ENCODE results near the gene DUSP22. TPM values are rescaled to one million over a fixed set of nuclear protein-coding genes. Genes with fewer than 3 reads are reported as not detected.

The DUSP22 gene
- polyA plus RNA-seq, 2 of the 4 experiments (the other 2 are of a cell fraction), result 6.2 to 11.3 TPM

DNA sequence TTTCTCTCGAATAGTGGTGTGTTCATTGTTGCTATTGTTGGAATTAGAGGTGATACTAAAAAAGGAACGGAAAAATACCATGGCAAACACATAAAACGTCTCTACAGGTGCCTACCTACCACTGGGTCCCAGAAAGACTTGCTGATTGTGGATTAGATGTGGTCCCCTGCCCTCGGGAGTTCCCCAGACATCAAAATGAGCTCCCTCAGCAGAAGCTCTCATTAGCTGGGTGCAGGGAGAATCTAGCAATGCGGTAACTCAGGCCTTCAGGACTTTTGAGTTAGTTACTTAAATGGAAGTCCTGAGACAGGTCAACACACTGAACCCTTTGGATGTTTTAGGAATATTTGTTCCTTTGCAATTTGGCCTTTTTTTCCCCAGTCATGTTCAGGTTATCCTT lies 105.3 kb downstream of the DUSP22 start:
- 36% methylated on average over 5 of the region's 5 CpGs for WGBS (ENCODE audit: missing lambda C conversion rate)
- FAIRE-seq, result no peak
- TF ChIP-seq BHLHE40 (IDR thresholded peaks at IDR 0.05; ENCODE audit: low read depth, low read length) (no peak), CBX8 (IDR thresholded peaks at IDR 0.05) (no peak), EHF (CRISPR knock-in tag; IDR thresholded peaks at IDR 0.05) (no peak), ZC3H11A (IDR thresholded peaks at IDR 0.05) (no peak), JUN (IDR thresholded peaks at IDR 0.05) (no peak), ZSCAN20 (CRISPR knock-in tag; IDR thresholded peaks at IDR 0.05) (no peak), TP53 (CRISPR knock-in tag; IDR thresholded peaks at IDR 0.05) (no peak), CHD2 (IDR thresholded peaks at IDR 0.05; ENCODE audit: low read length, partially characterized antibody) (no peak)
- ChIA-PET CTCF (interaction anchor here (0.7 to 1.5 kb wide), 4 partner anchors 11 to 209 kb away, joined by 3 to 4 read pairs (median 3); no protein-coding TSS in a partner anchor), POLR2A (no interaction called here)
- no peaks in the 10 kb centered on the region for H3K4me1 ChIP-seq
- DNase-seq (ENCODE audit: low read depth in 1 of 2, low spot score in 1 of 2), result no peak
- H3K27ac ChIP-seq, result no peak overlapping the region
- no peak overlapping the region for H3K4me2 ChIP-seq
- no peak overlapping the region for H3K4me3 ChIP-seq
- no peak for ATAC-seq
- H3K9me3 ChIP-seq, result no peaks in the 10 kb centered on the region

DNA sequence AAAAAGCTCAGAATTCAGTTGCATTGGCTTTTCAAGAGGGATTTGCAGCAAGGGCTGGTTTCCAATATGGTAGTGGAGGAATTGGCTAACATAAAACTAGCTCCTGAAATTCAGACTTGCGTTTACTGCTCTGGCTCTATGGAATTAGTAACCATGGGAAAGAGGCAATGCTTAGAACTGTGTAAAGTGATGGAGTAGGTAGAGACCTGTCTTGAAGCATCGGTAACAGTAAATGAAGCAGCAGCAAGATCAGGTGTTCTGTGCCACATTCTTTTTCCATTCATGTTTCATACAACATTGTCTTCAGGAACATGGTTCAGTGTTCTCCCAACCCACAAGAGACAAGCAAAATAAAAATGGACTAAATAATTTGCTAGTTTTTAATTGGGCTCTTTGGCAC lies 105.8 kb downstream of the DUSP22 start:
- POLR2A ChIA-PET, result no interaction called here
- Histone ChIP-seq H3K4me1 (no peaks in the 10 kb centered on the region), H3K4me3 (no peak overlapping the region), H3K9me3 (no peaks in the 10 kb centered on the region), H3K27ac (no peak overlapping the region), H3K4me2 (no peak overlapping the region)
- no peak for FAIRE-seq
- DNase-seq (ENCODE audit: low read depth in 1 of 2, low spot score in 1 of 2), result no peak
- CTCF ChIA-PET, result interaction anchor here (1.0 kb wide), 1 partner anchor 10 kb away, joined by 3 read pairs; no protein-coding TSS in a partner anchor
- WGBS (ENCODE audit: missing lambda C conversion rate), result 78% methylated on average over 2 of the region's 2 CpGs
- TF ChIP-seq, protein P1, sequence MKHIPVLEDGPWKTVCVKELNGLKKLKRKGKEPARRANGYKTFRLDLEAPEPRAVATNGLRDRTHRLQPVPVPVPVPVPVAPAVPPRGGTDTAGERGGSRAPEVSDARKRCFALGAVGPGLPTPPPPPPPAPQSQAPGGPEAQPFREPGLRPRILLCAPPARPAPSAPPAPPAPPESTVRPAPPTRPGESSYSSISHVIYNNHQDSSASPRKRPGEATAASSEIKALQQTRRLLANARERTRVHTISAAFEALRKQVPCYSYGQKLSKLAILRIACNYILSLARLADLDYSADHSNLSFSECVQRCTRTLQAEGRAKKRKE (CRISPR knock-in tag; IDR thresholded peaks at IDR 0.05; ENCODE audit: low read depth), result no peak
- TF ChIP-seq KDM1A (IDR thresholded peaks at IDR 0.05; ENCODE audit: low read depth) (no peak), NR3C1 (IDR thresholded peaks at IDR 0.05) (no peak), FOXS1 (CRISPR knock-in tag; IDR thresholded peaks at IDR 0.05) (no peak), PHF8 (IDR thresholded peaks at IDR 0.05; ENCODE audit: borderline replicate concordance, low read depth) (no peak), CEBPB (IDR thresholded peaks at IDR 0.05) (no peak), SREBF2 (IDR thresholded peaks at IDR 0.05) (no peak), HEYL (CRISPR knock-in tag; IDR thresholded peaks at IDR 0.05) (no peak), CHD2 (IDR thresholded peaks at IDR 0.05; ENCODE audit: low read length, partially characterized antibody) (no peak), HDAC2 (IDR thresholded peaks at IDR 0.05) (no peak), ZSCAN20 (CRISPR knock-in tag; IDR thresholded peaks at IDR 0.05) (no peak), CBX8 (IDR thresholded peaks at IDR 0.05) (no peak)
- TF ChIP-seq, protein P2, sequence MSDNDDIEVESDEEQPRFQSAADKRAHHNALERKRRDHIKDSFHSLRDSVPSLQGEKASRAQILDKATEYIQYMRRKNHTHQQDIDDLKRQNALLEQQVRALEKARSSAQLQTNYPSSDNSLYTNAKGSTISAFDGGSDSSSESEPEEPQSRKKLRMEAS (IDR thresholded peaks at IDR 0.05), result no peak
- TF ChIP-seq, protein P3, sequence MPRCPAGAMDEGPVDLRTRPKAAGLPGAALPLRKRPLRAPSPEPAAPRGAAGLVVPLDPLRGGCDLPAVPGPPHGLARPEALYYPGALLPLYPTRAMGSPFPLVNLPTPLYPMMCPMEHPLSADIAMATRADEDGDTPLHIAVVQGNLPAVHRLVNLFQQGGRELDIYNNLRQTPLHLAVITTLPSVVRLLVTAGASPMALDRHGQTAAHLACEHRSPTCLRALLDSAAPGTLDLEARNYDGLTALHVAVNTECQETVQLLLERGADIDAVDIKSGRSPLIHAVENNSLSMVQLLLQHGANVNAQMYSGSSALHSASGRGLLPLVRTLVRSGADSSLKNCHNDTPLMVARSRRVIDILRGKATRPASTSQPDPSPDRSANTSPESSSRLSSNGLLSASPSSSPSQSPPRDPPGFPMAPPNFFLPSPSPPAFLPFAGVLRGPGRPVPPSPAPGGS (IDR thresholded peaks at IDR 0.05), result no peak
- TF ChIP-seq, protein P4, sequence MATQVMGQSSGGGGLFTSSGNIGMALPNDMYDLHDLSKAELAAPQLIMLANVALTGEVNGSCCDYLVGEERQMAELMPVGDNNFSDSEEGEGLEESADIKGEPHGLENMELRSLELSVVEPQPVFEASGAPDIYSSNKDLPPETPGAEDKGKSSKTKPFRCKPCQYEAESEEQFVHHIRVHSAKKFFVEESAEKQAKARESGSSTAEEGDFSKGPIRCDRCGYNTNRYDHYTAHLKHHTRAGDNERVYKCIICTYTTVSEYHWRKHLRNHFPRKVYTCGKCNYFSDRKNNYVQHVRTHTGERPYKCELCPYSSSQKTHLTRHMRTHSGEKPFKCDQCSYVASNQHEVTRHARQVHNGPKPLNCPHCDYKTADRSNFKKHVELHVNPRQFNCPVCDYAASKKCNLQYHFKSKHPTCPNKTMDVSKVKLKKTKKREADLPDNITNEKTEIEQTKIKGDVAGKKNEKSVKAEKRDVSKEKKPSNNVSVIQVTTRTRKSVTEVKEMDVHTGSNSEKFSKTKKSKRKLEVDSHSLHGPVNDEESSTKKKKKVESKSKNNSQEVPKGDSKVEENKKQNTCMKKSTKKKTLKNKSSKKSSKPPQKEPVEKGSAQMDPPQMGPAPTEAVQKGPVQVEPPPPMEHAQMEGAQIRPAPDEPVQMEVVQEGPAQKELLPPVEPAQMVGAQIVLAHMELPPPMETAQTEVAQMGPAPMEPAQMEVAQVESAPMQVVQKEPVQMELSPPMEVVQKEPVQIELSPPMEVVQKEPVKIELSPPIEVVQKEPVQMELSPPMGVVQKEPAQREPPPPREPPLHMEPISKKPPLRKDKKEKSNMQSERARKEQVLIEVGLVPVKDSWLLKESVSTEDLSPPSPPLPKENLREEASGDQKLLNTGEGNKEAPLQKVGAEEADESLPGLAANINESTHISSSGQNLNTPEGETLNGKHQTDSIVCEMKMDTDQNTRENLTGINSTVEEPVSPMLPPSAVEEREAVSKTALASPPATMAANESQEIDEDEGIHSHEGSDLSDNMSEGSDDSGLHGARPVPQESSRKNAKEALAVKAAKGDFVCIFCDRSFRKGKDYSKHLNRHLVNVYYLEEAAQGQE (IDR thresholded peaks at IDR 0.05), result no peak
- TF ChIP-seq, protein P5, sequence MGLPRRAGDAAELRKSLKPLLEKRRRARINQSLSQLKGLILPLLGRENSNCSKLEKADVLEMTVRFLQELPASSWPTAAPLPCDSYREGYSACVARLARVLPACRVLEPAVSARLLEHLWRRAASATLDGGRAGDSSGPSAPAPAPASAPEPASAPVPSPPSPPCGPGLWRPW (IDR thresholded peaks at IDR 0.05), result no peak
- no peak for ATAC-seq
